Central memory CD8-positive, alpha-beta T cell (primary cell): ENCODE measurements around the gene SLC18A3.

Experiments
- ATAC-seq: fragments of 150-1000 bp; cut with Tn5 transposase; replicated peaks from 2 replicates; pipeline ENCODE4 v1.10.0; 2022; ENCODE audit warnings: mild to moderate bottlenecking, moderate FRiP score, moderate number of reproducible peaks; ENCODE audit not compliant: poor library complexity, severe bottlenecking; ENCODE audit errors: extremely low read depth
- DNase-seq, 2 donors: peaks; one replicate each; pipeline ENCODE4 v3.0.0; 2021; ENCODE audit warnings: low spot score in 2 of 2
- H3K27ac Mint-ChIP-seq: one replicate; pipeline ENCODE4 v1.8.0; 2022; ENCODE audit warnings: low read depth, mild to moderate bottlenecking, moderate library complexity, mixed read lengths
- H3K27me3 Mint-ChIP-seq: one replicate; pipeline ENCODE4 v1.8.0; 2022; ENCODE audit warnings: mixed read lengths
- H3K36me3 Mint-ChIP-seq: one replicate; pipeline ENCODE4 v1.8.0; 2022; ENCODE audit warnings: mild to moderate bottlenecking, moderate library complexity, mixed read lengths; ENCODE audit not compliant: insufficient read depth
- H3K4me1 Mint-ChIP-seq: one replicate; pipeline ENCODE4 v1.8.0; 2022; ENCODE audit warnings: mixed read lengths
- H3K4me3 Mint-ChIP-seq: one replicate; pipeline ENCODE4 v1.8.0; 2022; ENCODE audit warnings: mild to moderate bottlenecking, moderate library complexity, mixed read lengths
- H3K9me3 Mint-ChIP-seq: one replicate; pipeline ENCODE4 v1.8.0; 2022; ENCODE audit warnings: mixed read lengths

Gene SLC18A3

GRCh38 chr10:49645871-49646870 is 36.1 kb downstream of the SLC18A3 start:
- Mint-ChIP-seq H3K36me3 (no peaks in the 10 kb centered on the region), H3K27me3 (peaks cover 58% of the 10 kb centered on the region), H3K4me1 (peaks cover 8% of the 10 kb centered on the region), H3K27ac (no peak overlapping the region), H3K9me3 (no peaks in the 10 kb centered on the region), H3K4me3 (no peak overlapping the region)
- ATAC-seq = no peak
- DNase-seq = no peak

- H3K4me3 Mint-ChIP-seq = no peak overlapping the region
- H3K4me1 Mint-ChIP-seq = peaks cover 8% of the 10 kb centered on the region
- H3K27ac Mint-ChIP-seq = no peak overlapping the region
- peaks cover 48% of the 10 kb centered on the region for H3K27me3 Mint-ChIP-seq
- ATAC-seq (no peak), DNase-seq (no peak)
- no peaks in the 10 kb centered on the region for H3K36me3 Mint-ChIP-seq
- no peaks in the 10 kb centered on the region for H3K9me3 Mint-ChIP-seq
Measured at GRCh38 chr10:49647554-49647953, 37.4 kb downstream of the SLC18A3 start.

GRCh38 chr10:49647985-49648795 is 38.1 kb downstream of the SLC18A3 start:
- peaks cover 8% of the 10 kb centered on the region for H3K4me1 Mint-ChIP-seq
- H3K27ac Mint-ChIP-seq = no peak overlapping the region
- H3K27me3 Mint-ChIP-seq = peaks cover 48% of the 10 kb centered on the region
- no peak overlapping the region for H3K4me3 Mint-ChIP-seq
- no peaks in the 10 kb centered on the region for H3K36me3 Mint-ChIP-seq
- DNase-seq = no peak
- no peaks in the 10 kb centered on the region for H3K9me3 Mint-ChIP-seq
- no peak for ATAC-seq

- H3K27me3 Mint-ChIP-seq = peaks cover 39% of the 10 kb centered on the region
- H3K27ac Mint-ChIP-seq = no peak overlapping the region
- H3K9me3 Mint-ChIP-seq = no peaks in the 10 kb centered on the region
- ATAC-seq = no peak
- peaks cover 8% of the 10 kb centered on the region for H3K4me1 Mint-ChIP-seq
- no peaks in the 10 kb centered on the region for H3K36me3 Mint-ChIP-seq
- no peak for DNase-seq
- no peak overlapping the region for H3K4me3 Mint-ChIP-seq
Measured at GRCh38 chr10:49649294-49649693, 39.2 kb downstream of the SLC18A3 start.

GRCh38 chr10:49649936-49650723 is 40.0 kb downstream of the SLC18A3 start:
- Mint-ChIP-seq H3K27ac (no peak overlapping the region), H3K9me3 (no peaks in the 10 kb centered on the region), H3K36me3 (no peaks in the 10 kb centered on the region), H3K4me1 (peaks cover 8% of the 10 kb centered on the region), H3K4me3 (no peak overlapping the region), H3K27me3 (peaks cover 30% of the 10 kb centered on the region)
- no peak for DNase-seq
- ATAC-seq = no peak

- Mint-ChIP-seq H3K27me3 (peaks cover 30% of the 10 kb centered on the region), H3K4me3 (no peak overlapping the region), H3K9me3 (no peaks in the 10 kb centered on the region), H3K36me3 (no peaks in the 10 kb centered on the region), H3K27ac (no peak overlapping the region), H3K4me1 (peaks cover 8% of the 10 kb centered on the region)
- ATAC-seq (no peak), DNase-seq (no peak)
Measured at GRCh38 chr10:49650724-49651034, 40.6 kb downstream of the SLC18A3 start.

- no peak for ATAC-seq
- Mint-ChIP-seq H3K9me3 (peaks cover under 1% of the 10 kb centered on the region), H3K27ac (no peak overlapping the region), H3K4me3 (no peak overlapping the region), H3K4me1 (peaks cover 8% of the 10 kb centered on the region), H3K27me3 (peaks cover 34% of the 10 kb centered on the region), H3K36me3 (no peaks in the 10 kb centered on the region)
- no peak for DNase-seq
Measured at GRCh38 chr10:49651039-49651835, 41.1 kb downstream of the SLC18A3 start.

- no peaks in the 10 kb centered on the region for H3K36me3 Mint-ChIP-seq
- no peak overlapping the region for H3K4me3 Mint-ChIP-seq
- peaks cover 8% of the 10 kb centered on the region for H3K4me1 Mint-ChIP-seq
- no peak overlapping the region for H3K27ac Mint-ChIP-seq
- H3K9me3 Mint-ChIP-seq = peaks cover 7% of the 10 kb centered on the region
- peaks cover 41% of the 10 kb centered on the region for H3K27me3 Mint-ChIP-seq
- ATAC-seq (no peak), DNase-seq (no peak)
Measured at GRCh38 chr10:49651917-49652316, 41.8 kb downstream of the SLC18A3 start.

GRCh38 chr10:49652421-49653272 is 42.5 kb downstream of the SLC18A3 start:
- no peak for ATAC-seq
- DNase-seq = no peak
- Mint-ChIP-seq H3K27me3 (peaks cover 45% of the 10 kb centered on the region), H3K36me3 (no peaks in the 10 kb centered on the region), H3K4me3 (no peak overlapping the region), H3K9me3 (peaks cover 7% of the 10 kb centered on the region), H3K4me1 (peaks cover 8% of the 10 kb centered on the region), H3K27ac (no peak overlapping the region)

- Mint-ChIP-seq H3K27ac (no peak overlapping the region), H3K27me3 (peaks cover 45% of the 10 kb centered on the region), H3K4me3 (no peak overlapping the region), H3K36me3 (no peaks in the 10 kb centered on the region), H3K9me3 (peaks cover 7% of the 10 kb centered on the region), H3K4me1 (peaks cover 8% of the 10 kb centered on the region)
- ATAC-seq = no peak
- no peak for DNase-seq
Measured at GRCh38 chr10:49653273-49653929, 43.3 kb downstream of the SLC18A3 start.
